Lung microvascular endothelial cell (primary cell): Measurements from ENCODE around the gene RSBN1L. TPM values are rescaled to one million over a fixed set of nuclear protein-coding genes. Genes with fewer than 3 reads are reported as not detected.

ENCODE experiments used
- DNase-seq, 2 donors: peaks; one replicate each; pipeline versions ENCODE4 v3.0.0 to v3.0.0-alpha.2; 2010; ENCODE audit warnings: low read depth in 2 of 2
- total RNA-seq: library from RNA; depleted of rRNA; stranded (reverse); fragments of >200 nt; gene quantifications from 2 replicates; pipeline ENCODE4 v1.2.1, GENCODE V29; 2014

Gene RSBN1L
- total RNA-seq, 1 donor from 2014 or later, result 10.3 TPM

- peak in 1 of 2 donors; percentile 9 for DNase-seq
These were observed 103.9 kb downstream of the RSBN1L start for GRCh38 chr7:77800158-77800557.

GRCh38 chr7:77800730-77801129 is 104.5 kb downstream of the RSBN1L start:
- no peak for DNase-seq

- peak; percentile 28 to 56 for DNase-seq
These were observed 106.5 kb downstream of the RSBN1L start for GRCh38 chr7:77802557-77803405.

GRCh38 chr7:77806425-77806824 is 110.2 kb downstream of the RSBN1L start:
- no peak for DNase-seq

GRCh38 chr7:77808517-77808916 is 112.3 kb downstream of the RSBN1L start:
- DNase-seq, result no peak

GRCh38 chr7:77811516-77812289 is 115.4 kb downstream of the RSBN1L start:
- DNase-seq, result peak in 1 of 2 donors; percentile 15

- DNase-seq, result peak in 1 of 2 donors; percentile 63
These were observed 116.0 kb downstream of the RSBN1L start for GRCh38 chr7:77812290-77812685.

- DNase-seq, result no peak
These were observed 116.9 kb downstream of the RSBN1L start for GRCh38 chr7:77813180-77813579.

GRCh38 chr7:77819021-77819420 is 122.8 kb downstream of the RSBN1L start:
- DNase-seq, result no peak

- no peak for DNase-seq
These were observed 124.7 kb downstream of the RSBN1L start for GRCh38 chr7:77820967-77821366.

- DNase-seq, result no peak
These were observed 126.0 kb downstream of the RSBN1L start for GRCh38 chr7:77822269-77822668.

GRCh38 chr7:77823787-77824186 is 127.5 kb downstream of the RSBN1L start:
- no peak for DNase-seq

- no peak for DNase-seq
These were observed 128.4 kb downstream of the RSBN1L start for GRCh38 chr7:77824636-77825035.

- DNase-seq, result no peak
These were observed 128.9 kb downstream of the RSBN1L start for GRCh38 chr7:77825131-77825530.

GRCh38 chr7:77826300-77826699 is 130.0 kb downstream of the RSBN1L start:
- DNase-seq, result no peak

GRCh38 chr7:77827999-77828398 is 131.7 kb downstream of the RSBN1L start:
- no peak for DNase-seq

GRCh38 chr7:77830649-77831355 is 134.5 kb downstream of the RSBN1L start:
- DNase-seq, result no peak

GRCh38 chr7:77831481-77831880 is 135.2 kb downstream of the RSBN1L start:
- no peak for DNase-seq

GRCh38 chr7:77831953-77832352 is 135.7 kb downstream of the RSBN1L start:
- DNase-seq, result no peak
